ENCODE measurements around the gene PDGFC. TPM values are rescaled to one million over a fixed set of nuclear protein-coding genes. Genes with fewer than 3 reads are reported as not detected.
A peak's percentile ranks its signal among the peaks of the same experiment; 100 is the strongest.

PDGFC gene
- total and polyA plus RNA-seq, 2 donors (not counting 3 experiments of a cell fraction or from before 2014, with no cell fraction given) = 2.7 to 5.3 TPM

DNA sequence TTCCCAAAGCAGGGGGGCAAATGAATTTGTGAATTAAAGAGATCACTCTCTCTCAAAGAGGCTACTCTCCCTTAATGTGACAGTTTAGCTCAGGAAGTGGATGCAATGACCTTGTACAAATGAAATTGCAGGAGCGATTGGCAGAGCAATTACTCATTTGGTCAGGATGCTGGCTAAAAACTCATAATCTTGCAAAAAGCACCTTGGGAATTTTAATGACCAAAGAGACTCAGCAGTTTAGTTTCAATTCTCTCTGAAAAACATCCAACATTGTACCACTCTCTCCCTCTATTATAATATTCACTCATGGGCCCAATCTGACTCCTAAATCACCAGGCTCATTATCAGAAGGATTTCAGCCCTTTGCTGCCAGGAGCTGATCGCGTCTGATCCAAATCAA, 26.1 kb downstream of the PDGFC start:
- intact Hi-C loops (cut with micrococcal nuclease) = loop anchor here (5.0 kb wide), 1 partner anchor 1227 kb away; the partner anchor contains the start of gene GASK1B
- FAIRE-seq (peak; percentile 61), DNase-seq (ENCODE audit: low read depth, low spot score) (peak; percentile 50)
- Histone ChIP-seq H2AFZ (ENCODE audit: low read depth, low read length) (no peak overlapping the region), H3K36me3 (ENCODE audit: control insufficient read depth in 2 of 2, extremely low read depth in 1 of 2, insufficient read depth in 2 of 2, low read length in 2 of 2) (no peaks in the 10 kb centered on the region), H3K79me2 (ENCODE audit: control insufficient read depth, insufficient read depth, low read length) (peaks cover 2% of the 10 kb centered on the region), H3K9me1 (replicated peaks; ENCODE audit: control insufficient read depth, extremely low read depth, insufficient read depth, low read length) (no peaks in the 10 kb centered on the region), H3K4me3 (replicated peaks in 1 of 3; ENCODE audit: insufficient read depth in 1 of 3, low read depth in 1 of 3, low read length in 3 of 3) (peak overlapping the region in 1 of 3 experiments; percentile 15), H3K4me1 (ENCODE audit: control insufficient read depth, extremely low read depth, insufficient read depth, low read length) (peaks cover 62% of the 10 kb centered on the region), H4K20me1 (replicated peaks; ENCODE audit: control insufficient read depth, extremely low read depth, insufficient read depth, low read length) (no peaks in the 10 kb centered on the region), H3K27me3 (ENCODE audit: control insufficient read depth in 2 of 2, insufficient read depth in 2 of 2, low read length in 2 of 2) (no peaks in the 10 kb centered on the region), H3K27ac (ENCODE audit: insufficient read depth, low read depth, low read length) (peak overlapping the region; percentile 84), H3K9me3 (replicated peaks; ENCODE audit: control insufficient read depth, insufficient read depth, low read length) (no peaks in the 10 kb centered on the region), H3K4me2 (ENCODE audit: insufficient read depth, low read length) (peak overlapping the region; percentile 83), H3K9ac (replicated peaks; ENCODE audit: extremely low read depth, insufficient read depth, low read length) (peak overlapping the region; percentile 56)
- no TSS peak for BruUV-seq (replicated peaks)
- POLR2A ChIA-PET = interaction anchor here (0.7 kb wide), 1 partner anchor 30 kb away, joined by 3 read pairs; no protein-coding TSS in a partner anchor
- CTCF ChIA-PET = interaction anchor here (0.6 to 7.5 kb wide), 3 partner anchors 11 to 470 kb away, joined by 3 to 72 read pairs (median 50); partner anchors contain the start of gene PDGFC
- TF ChIP-seq EZH2 (IDR thresholded peaks at IDR 0.05; ENCODE audit: borderline replicate concordance, low read depth, low read length, severe bottlenecking) (no peak), GATA2 (IDR thresholded peaks at IDR 0.05; ENCODE audit: insufficient read depth, insufficient read length, low read depth, low read length) (peak; percentile 27), FOS (IDR thresholded peaks at IDR 0.05; ENCODE audit: borderline replicate concordance, insufficient read depth, low read length) (peak; percentile 74), POLR2AphosphoS5 (IDR thresholded peaks at IDR 0.05; ENCODE audit: insufficient read depth, low read depth, low read length) (no peak), POLR2A (IDR thresholded peaks at IDR 0.05; ENCODE audit: low read depth, low read length) (no peak), MYC (IDR thresholded peaks at IDR 0.05; ENCODE audit: low read depth, low read length) (no peak), JUN (IDR thresholded peaks at IDR 0.05; ENCODE audit: borderline replicate concordance, insufficient read depth, insufficient read length, low read depth) (no peak)
- TF ChIP-seq, protein P1, sequence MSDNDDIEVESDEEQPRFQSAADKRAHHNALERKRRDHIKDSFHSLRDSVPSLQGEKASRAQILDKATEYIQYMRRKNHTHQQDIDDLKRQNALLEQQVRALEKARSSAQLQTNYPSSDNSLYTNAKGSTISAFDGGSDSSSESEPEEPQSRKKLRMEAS (IDR thresholded peaks at IDR 0.05; ENCODE audit: insufficient read depth, insufficient read length) = no peak
- TF ChIP-seq, protein P2, sequence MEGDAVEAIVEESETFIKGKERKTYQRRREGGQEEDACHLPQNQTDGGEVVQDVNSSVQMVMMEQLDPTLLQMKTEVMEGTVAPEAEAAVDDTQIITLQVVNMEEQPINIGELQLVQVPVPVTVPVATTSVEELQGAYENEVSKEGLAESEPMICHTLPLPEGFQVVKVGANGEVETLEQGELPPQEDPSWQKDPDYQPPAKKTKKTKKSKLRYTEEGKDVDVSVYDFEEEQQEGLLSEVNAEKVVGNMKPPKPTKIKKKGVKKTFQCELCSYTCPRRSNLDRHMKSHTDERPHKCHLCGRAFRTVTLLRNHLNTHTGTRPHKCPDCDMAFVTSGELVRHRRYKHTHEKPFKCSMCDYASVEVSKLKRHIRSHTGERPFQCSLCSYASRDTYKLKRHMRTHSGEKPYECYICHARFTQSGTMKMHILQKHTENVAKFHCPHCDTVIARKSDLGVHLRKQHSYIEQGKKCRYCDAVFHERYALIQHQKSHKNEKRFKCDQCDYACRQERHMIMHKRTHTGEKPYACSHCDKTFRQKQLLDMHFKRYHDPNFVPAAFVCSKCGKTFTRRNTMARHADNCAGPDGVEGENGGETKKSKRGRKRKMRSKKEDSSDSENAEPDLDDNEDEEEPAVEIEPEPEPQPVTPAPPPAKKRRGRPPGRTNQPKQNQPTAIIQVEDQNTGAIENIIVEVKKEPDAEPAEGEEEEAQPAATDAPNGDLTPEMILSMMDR (IDR thresholded peaks at IDR 0.05; ENCODE audit: extremely low read depth in 1 of 2, insufficient read depth in 1 of 2, low read depth in 1 of 2, low read length in 2 of 2) = no peak
- dilution Hi-C loops (cut with MboI; ENCODE audit: extremely low pct_ligation_motif_present, low sequenced_read_pairs) = no loop called here

All from endothelial cell of umbilical vein (primary cell).